ENCODE results near the gene COL28A1.

The COL28A1 gene

GRCh38 chr7:7536396-7537019, 835 bp upstream of the COL28A1 start:
- Histone ChIP-seq H3K9me3 (ENCODE audit: control insufficient read depth, low read depth, low read length) (no peaks in the 10 kb centered on the region), H3K36me3 (ENCODE audit: control insufficient read depth, low read depth, low read length) (no peaks in the 10 kb centered on the region), H3K4me3 (ENCODE audit: low read length) (no peak overlapping the region), H3K27ac (ENCODE audit: low read length) (no peak overlapping the region), H3K9ac (ENCODE audit: low read length) (no peak overlapping the region), H3K4me1 (ENCODE audit: control insufficient read depth, low read depth, low read length) (no peaks in the 10 kb centered on the region), H3K27me3 (ENCODE audit: control insufficient read depth, insufficient read depth, low read length) (no peaks in the 10 kb centered on the region)

- H3K4me3 ChIP-seq (ENCODE audit: low read length): no peak overlapping the region
- no peak overlapping the region for H3K9ac ChIP-seq (ENCODE audit: low read length)
- H3K4me1 ChIP-seq (ENCODE audit: control insufficient read depth, low read depth, low read length): no peaks in the 10 kb centered on the region
- H3K9me3 ChIP-seq (ENCODE audit: control insufficient read depth, low read depth, low read length): no peaks in the 10 kb centered on the region
- H3K27me3 ChIP-seq (ENCODE audit: control insufficient read depth, insufficient read depth, low read length): no peaks in the 10 kb centered on the region
- H3K36me3 ChIP-seq (ENCODE audit: control insufficient read depth, low read depth, low read length): no peaks in the 10 kb centered on the region
- no peak overlapping the region for H3K27ac ChIP-seq (ENCODE audit: low read length)
Observed at GRCh38 chr7:7533831-7534430, 1.7 kb downstream of the COL28A1 start.

GRCh38 chr7:7529328-7529727, 6.3 kb downstream of the COL28A1 start:
- no peak overlapping the region for H3K27ac ChIP-seq (ENCODE audit: low read length)
- no peaks in the 10 kb centered on the region for H3K27me3 ChIP-seq (ENCODE audit: control insufficient read depth, insufficient read depth, low read length)
- H3K4me3 ChIP-seq (ENCODE audit: low read length): no peak overlapping the region
- H3K9ac ChIP-seq (ENCODE audit: low read length): no peak overlapping the region
- no peaks in the 10 kb centered on the region for H3K9me3 ChIP-seq (ENCODE audit: control insufficient read depth, low read depth, low read length)
- H3K36me3 ChIP-seq (ENCODE audit: control insufficient read depth, low read depth, low read length): no peaks in the 10 kb centered on the region
- H3K4me1 ChIP-seq (ENCODE audit: control insufficient read depth, low read depth, low read length): no peaks in the 10 kb centered on the region

GRCh38 chr7:7527047-7527446, 8.6 kb downstream of the COL28A1 start:
- H3K27me3 ChIP-seq (ENCODE audit: control insufficient read depth, insufficient read depth, low read length): no peaks in the 10 kb centered on the region

GRCh38 chr7:7526006-7526405, 9.7 kb downstream of the COL28A1 start:
- Histone ChIP-seq H3K4me3 (ENCODE audit: low read length) (no peak overlapping the region), H3K27ac (ENCODE audit: low read length) (no peak overlapping the region), H3K36me3 (ENCODE audit: control insufficient read depth, low read depth, low read length) (no peaks in the 10 kb centered on the region), H3K9ac (ENCODE audit: low read length) (no peak overlapping the region), H3K4me1 (ENCODE audit: control insufficient read depth, low read depth, low read length) (no peaks in the 10 kb centered on the region), H3K27me3 (ENCODE audit: control insufficient read depth, insufficient read depth, low read length) (no peaks in the 10 kb centered on the region), H3K9me3 (ENCODE audit: control insufficient read depth, low read depth, low read length) (no peaks in the 10 kb centered on the region)

More at GRCh38 chr7:7527047-7527446, 8.6 kb downstream of the COL28A1 start:
- no peaks in the 10 kb centered on the region for H3K9me3 ChIP-seq (ENCODE audit: control insufficient read depth, low read depth, low read length)
- H3K4me1 ChIP-seq (ENCODE audit: control insufficient read depth, low read depth, low read length): no peaks in the 10 kb centered on the region
- no peak overlapping the region for H3K9ac ChIP-seq (ENCODE audit: low read length)
- no peak overlapping the region for H3K27ac ChIP-seq (ENCODE audit: low read length)
- no peaks in the 10 kb centered on the region for H3K36me3 ChIP-seq (ENCODE audit: control insufficient read depth, low read depth, low read length)
- H3K4me3 ChIP-seq (ENCODE audit: low read length): no peak overlapping the region

- Histone ChIP-seq H3K36me3 (ENCODE audit: control insufficient read depth, low read depth, low read length) (no peaks in the 10 kb centered on the region), H3K9me3 (ENCODE audit: control insufficient read depth, low read depth, low read length) (no peaks in the 10 kb centered on the region), H3K27ac (ENCODE audit: low read length) (no peak overlapping the region), H3K4me3 (ENCODE audit: low read length) (no peak overlapping the region), H3K4me1 (ENCODE audit: control insufficient read depth, low read depth, low read length) (no peaks in the 10 kb centered on the region), H3K9ac (ENCODE audit: low read length) (no peak overlapping the region), H3K27me3 (ENCODE audit: control insufficient read depth, insufficient read depth, low read length) (no peaks in the 10 kb centered on the region)
Observed at GRCh38 chr7:7524121-7524520, 11.6 kb downstream of the COL28A1 start.

- Histone ChIP-seq H3K27me3 (ENCODE audit: control insufficient read depth, insufficient read depth, low read length) (no peaks in the 10 kb centered on the region), H3K4me3 (ENCODE audit: low read length) (no peak overlapping the region), H3K4me1 (ENCODE audit: control insufficient read depth, low read depth, low read length) (no peaks in the 10 kb centered on the region), H3K36me3 (ENCODE audit: control insufficient read depth, low read depth, low read length) (no peaks in the 10 kb centered on the region), H3K9me3 (ENCODE audit: control insufficient read depth, low read depth, low read length) (no peaks in the 10 kb centered on the region), H3K9ac (ENCODE audit: low read length) (no peak overlapping the region), H3K27ac (ENCODE audit: low read length) (no peak overlapping the region)
Observed at GRCh38 chr7:7522421-7522820, 13.3 kb downstream of the COL28A1 start.

GRCh38 chr7:7521259-7521658, 14.4 kb downstream of the COL28A1 start:
- Histone ChIP-seq H3K4me1 (ENCODE audit: control insufficient read depth, low read depth, low read length) (no peaks in the 10 kb centered on the region), H3K4me3 (ENCODE audit: low read length) (no peak overlapping the region), H3K36me3 (ENCODE audit: control insufficient read depth, low read depth, low read length) (no peaks in the 10 kb centered on the region), H3K9ac (ENCODE audit: low read length) (no peak overlapping the region), H3K27ac (ENCODE audit: low read length) (no peak overlapping the region), H3K9me3 (ENCODE audit: control insufficient read depth, low read depth, low read length) (no peaks in the 10 kb centered on the region), H3K27me3 (ENCODE audit: control insufficient read depth, insufficient read depth, low read length) (no peaks in the 10 kb centered on the region)

- Histone ChIP-seq H3K36me3 (ENCODE audit: control insufficient read depth, low read depth, low read length) (no peaks in the 10 kb centered on the region), H3K9me3 (ENCODE audit: control insufficient read depth, low read depth, low read length) (no peaks in the 10 kb centered on the region), H3K27ac (ENCODE audit: low read length) (no peak overlapping the region), H3K4me1 (ENCODE audit: control insufficient read depth, low read depth, low read length) (no peaks in the 10 kb centered on the region), H3K9ac (ENCODE audit: low read length) (no peak overlapping the region), H3K4me3 (ENCODE audit: low read length) (no peak overlapping the region), H3K27me3 (ENCODE audit: control insufficient read depth, insufficient read depth, low read length) (no peaks in the 10 kb centered on the region)
Observed at GRCh38 chr7:7519528-7519927, 16.1 kb downstream of the COL28A1 start.

- Histone ChIP-seq H3K4me1 (ENCODE audit: control insufficient read depth, low read depth, low read length) (no peaks in the 10 kb centered on the region), H3K27me3 (ENCODE audit: control insufficient read depth, insufficient read depth, low read length) (no peaks in the 10 kb centered on the region), H3K4me3 (ENCODE audit: low read length) (no peak overlapping the region), H3K9ac (ENCODE audit: low read length) (no peak overlapping the region), H3K9me3 (ENCODE audit: control insufficient read depth, low read depth, low read length) (no peaks in the 10 kb centered on the region), H3K27ac (ENCODE audit: low read length) (no peak overlapping the region), H3K36me3 (ENCODE audit: control insufficient read depth, low read depth, low read length) (no peaks in the 10 kb centered on the region)
Observed at GRCh38 chr7:7519056-7519455, 16.6 kb downstream of the COL28A1 start.

- no peaks in the 10 kb centered on the region for H3K9me3 ChIP-seq (ENCODE audit: control insufficient read depth, low read depth, low read length)
- no peaks in the 10 kb centered on the region for H3K36me3 ChIP-seq (ENCODE audit: control insufficient read depth, low read depth, low read length)
- H3K4me1 ChIP-seq (ENCODE audit: control insufficient read depth, low read depth, low read length): no peaks in the 10 kb centered on the region
- H3K27ac ChIP-seq (ENCODE audit: low read length): no peak overlapping the region
- H3K27me3 ChIP-seq (ENCODE audit: control insufficient read depth, insufficient read depth, low read length): no peaks in the 10 kb centered on the region
- no peak overlapping the region for H3K4me3 ChIP-seq (ENCODE audit: low read length)
- no peak overlapping the region for H3K9ac ChIP-seq (ENCODE audit: low read length)
Observed at GRCh38 chr7:7517754-7518153, 17.9 kb downstream of the COL28A1 start.

GRCh38 chr7:7516662-7517061, 19.0 kb downstream of the COL28A1 start:
- H3K9ac ChIP-seq (ENCODE audit: low read length): no peak overlapping the region
- no peaks in the 10 kb centered on the region for H3K4me1 ChIP-seq (ENCODE audit: control insufficient read depth, low read depth, low read length)
- no peak overlapping the region for H3K4me3 ChIP-seq (ENCODE audit: low read length)
- H3K27ac ChIP-seq (ENCODE audit: low read length): no peak overlapping the region
- H3K9me3 ChIP-seq (ENCODE audit: control insufficient read depth, low read depth, low read length): no peaks in the 10 kb centered on the region
- no peaks in the 10 kb centered on the region for H3K36me3 ChIP-seq (ENCODE audit: control insufficient read depth, low read depth, low read length)
- no peaks in the 10 kb centered on the region for H3K27me3 ChIP-seq (ENCODE audit: control insufficient read depth, insufficient read depth, low read length)

Data from iPS-18a (cell line).